Thoracic aorta (tissue), 2 donors: ENCODE data around the gene BPHL. TPM values are rescaled to one million over a fixed set of nuclear protein-coding genes. Genes with fewer than 3 reads are reported as not detected.
A peak's percentile ranks its signal among the peaks of the same experiment; 100 is the strongest.
"Not testable (repeated sequence)": the region's sequence is repeated elsewhere in the genome, so short reads cannot be mapped to it uniquely, and the experiment has no call there.

Source experiments
- ATAC-seq: fragments of 150-250 bp; one replicate; pipeline ENCODE4 v1.8.0; 2017; ENCODE audit warnings: low read depth; ENCODE audit not compliant: insufficient number of reproducible peaks, low FRiP score
- DNase-seq: peaks from one replicate; pipeline ENCODE4 v3.0.0-alpha.2; 2020; ENCODE audit warnings: low spot score
- H3K27ac ChIP-seq, 2 donors: fragments of 200-600 bp; sonication (generic); 1 replicate in 1 of 2; 2 replicates in 1 of 2; pipeline ENCODE4 v1.5.1; 2016; ENCODE audit warnings: mild to moderate bottlenecking in 2 of 2, moderate library complexity in 2 of 2
- H3K27me3 ChIP-seq: fragments of 200-600 bp; sonication (generic); replicated peaks from 2 replicates; pipeline ENCODE4 v1.6.0; 2016; ENCODE audit warnings: mild to moderate bottlenecking; ENCODE audit not compliant: insufficient read depth
- H3K36me3 ChIP-seq: fragments of 200-600 bp; sonication (generic); one replicate; pipeline ENCODE4 v1.5.1; 2016
- H3K4me1 ChIP-seq, 2 donors: fragments of 200-600 bp; sonication (generic); 1 replicate in 1 of 2; 2 replicates in 1 of 2; pipeline versions ENCODE4 v1.5.1 to v1.6.0; 2016; ENCODE audit warnings: low read depth in 2 of 2, mild to moderate bottlenecking in 1 of 2; ENCODE audit not compliant: control insufficient read depth in 1 of 2
- H3K4me3 ChIP-seq: fragments of 200-600 bp; sonication (generic); 2 replicates; pipeline ENCODE4 v1.5.1; 2016; ENCODE audit warnings: mild to moderate bottlenecking
- H3K9me3 ChIP-seq: fragments of 200-600 bp; sonication (generic); 2 replicates; pipeline ENCODE4 v1.5.1; 2016
- total RNA-seq, 2 donors: library from RNA; depleted of rRNA; stranded (reverse); fragments of >200 nt; gene quantifications; one replicate each; pipeline versions ENCODE4 v1.1.0 to v1.2.3, GENCODE V29; 2016
- TF ChIP-seq, protein P1 (sequence below): fragments of 200-600 bp; sonication (generic); IDR thresholded peaks from one replicate; pipeline ENCODE4 v1.5.1; 2019; ENCODE audit warnings: antibody characterized with exemption

The BPHL gene
- total RNA-seq, 2 donors from 2014 or later, result 3.8 to 4.2 TPM

DNA sequence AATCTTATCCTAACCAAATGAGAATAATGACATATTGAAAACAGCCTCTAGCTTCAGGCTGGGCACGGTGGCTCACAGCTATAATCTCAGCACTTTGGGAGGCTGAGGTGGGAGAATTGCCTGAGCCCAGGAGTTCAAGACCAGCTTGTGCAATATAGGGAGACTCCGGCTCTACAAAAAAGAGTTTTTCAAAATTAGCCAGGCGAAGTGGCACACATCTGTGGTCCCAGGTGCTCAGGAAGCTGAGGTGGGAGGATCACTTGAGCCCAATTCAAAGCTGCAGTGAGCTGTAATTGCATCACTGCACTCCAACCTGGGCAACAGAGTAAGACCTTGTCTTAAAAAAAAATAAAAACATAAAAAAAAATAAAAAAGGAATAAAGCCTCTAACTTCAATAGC lies 34.2 kb downstream of the BPHL start:
- Histone ChIP-seq H3K9me3 (no peaks in the 10 kb centered on the region), H3K27me3 (no peaks in the 10 kb centered on the region), H3K4me1 (peaks cover 0 to 6% of the 10 kb centered on the region in 2 donors), H3K36me3 (no peaks in the 10 kb centered on the region), H3K27ac (no peak overlapping the region), H3K4me3 (no peak overlapping the region)
- TF ChIP-seq, protein P1, sequence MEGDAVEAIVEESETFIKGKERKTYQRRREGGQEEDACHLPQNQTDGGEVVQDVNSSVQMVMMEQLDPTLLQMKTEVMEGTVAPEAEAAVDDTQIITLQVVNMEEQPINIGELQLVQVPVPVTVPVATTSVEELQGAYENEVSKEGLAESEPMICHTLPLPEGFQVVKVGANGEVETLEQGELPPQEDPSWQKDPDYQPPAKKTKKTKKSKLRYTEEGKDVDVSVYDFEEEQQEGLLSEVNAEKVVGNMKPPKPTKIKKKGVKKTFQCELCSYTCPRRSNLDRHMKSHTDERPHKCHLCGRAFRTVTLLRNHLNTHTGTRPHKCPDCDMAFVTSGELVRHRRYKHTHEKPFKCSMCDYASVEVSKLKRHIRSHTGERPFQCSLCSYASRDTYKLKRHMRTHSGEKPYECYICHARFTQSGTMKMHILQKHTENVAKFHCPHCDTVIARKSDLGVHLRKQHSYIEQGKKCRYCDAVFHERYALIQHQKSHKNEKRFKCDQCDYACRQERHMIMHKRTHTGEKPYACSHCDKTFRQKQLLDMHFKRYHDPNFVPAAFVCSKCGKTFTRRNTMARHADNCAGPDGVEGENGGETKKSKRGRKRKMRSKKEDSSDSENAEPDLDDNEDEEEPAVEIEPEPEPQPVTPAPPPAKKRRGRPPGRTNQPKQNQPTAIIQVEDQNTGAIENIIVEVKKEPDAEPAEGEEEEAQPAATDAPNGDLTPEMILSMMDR, result no peak
- DNase-seq (no peak), ATAC-seq (no peak)

DNA sequence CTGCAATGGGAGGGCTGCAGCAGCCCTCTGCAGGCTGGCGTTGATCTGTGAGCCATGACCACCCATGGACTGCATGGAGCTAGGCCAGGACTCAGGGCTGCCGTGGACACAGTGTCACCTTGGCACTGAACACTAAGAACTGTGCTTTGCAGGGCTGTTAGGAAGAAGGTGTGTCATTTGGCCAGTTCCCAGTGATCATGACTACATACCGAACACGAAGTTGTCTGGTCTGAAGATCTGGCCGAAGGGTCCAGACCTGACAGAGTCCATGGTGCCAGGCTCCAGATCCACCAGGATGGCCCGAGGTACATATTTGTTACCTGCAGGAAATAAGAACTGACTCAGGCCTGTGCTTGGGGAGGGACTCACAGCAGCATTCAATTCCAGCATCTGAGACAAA lies 36.9 kb downstream of the BPHL start:
- not testable (repeated sequence) for ATAC-seq, H3K27me3 ChIP-seq, H3K36me3 ChIP-seq, H3K4me3 ChIP-seq, H3K9me3 ChIP-seq, DNase-seq, H3K27ac ChIP-seq
- peaks cover 0 to 13% of the 10 kb centered on the region in 2 donors for H3K4me1 ChIP-seq

DNA sequence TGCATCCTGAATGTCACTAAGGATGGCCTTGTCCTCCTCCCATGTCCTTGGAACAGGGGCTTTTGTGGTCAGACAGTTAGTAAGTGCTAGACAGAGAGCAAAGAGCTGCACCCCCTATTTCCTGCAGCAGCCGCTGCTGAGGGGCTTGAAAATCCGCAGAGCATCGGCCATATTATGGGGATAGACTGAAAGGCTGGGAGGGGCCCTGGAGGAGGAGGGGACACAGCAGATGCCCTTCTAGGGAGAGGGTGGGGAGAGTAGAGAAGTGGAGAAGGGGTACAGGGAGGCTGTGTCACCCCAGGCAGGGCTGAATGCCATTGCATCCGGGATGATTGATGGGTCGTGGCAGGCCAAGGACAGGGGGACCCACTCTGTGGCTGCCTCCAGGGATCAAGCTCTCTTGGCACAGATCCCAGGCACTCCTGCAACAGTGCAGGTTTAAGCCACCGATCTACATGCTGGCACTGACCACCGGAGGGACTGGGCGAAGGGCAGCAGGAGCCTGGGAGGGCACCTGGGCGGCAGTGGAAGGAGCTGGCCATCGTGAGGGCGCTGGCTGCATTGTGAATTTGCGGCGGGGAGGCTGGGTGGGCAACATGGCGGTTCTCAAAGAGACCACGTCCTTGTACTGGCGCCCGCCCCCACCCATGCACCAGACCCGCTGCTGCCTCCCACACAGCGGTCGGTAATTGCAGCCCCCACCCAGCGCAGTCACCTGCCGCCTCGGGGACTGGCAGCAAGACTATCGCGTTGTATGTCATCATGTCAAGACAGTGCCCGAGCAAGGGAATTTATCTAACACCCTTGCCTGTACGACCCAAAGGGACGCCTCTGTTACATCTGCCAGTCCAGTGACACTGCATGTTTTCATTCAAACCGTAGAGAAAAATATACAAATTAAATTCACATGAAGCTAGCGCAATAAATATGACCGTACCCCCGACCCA lies 37.9 kb downstream of the BPHL start:
- Histone ChIP-seq H3K4me1 (peaks cover 0 to 13% of the 10 kb centered on the region in 2 donors), H3K27ac (peak overlapping the region; percentile 98 to 99), H3K4me3 (peak overlapping the region; percentile 96)
- not testable (repeated sequence) for H3K27me3 ChIP-seq, DNase-seq, H3K36me3 ChIP-seq, H3K9me3 ChIP-seq, ATAC-seq

DNA sequence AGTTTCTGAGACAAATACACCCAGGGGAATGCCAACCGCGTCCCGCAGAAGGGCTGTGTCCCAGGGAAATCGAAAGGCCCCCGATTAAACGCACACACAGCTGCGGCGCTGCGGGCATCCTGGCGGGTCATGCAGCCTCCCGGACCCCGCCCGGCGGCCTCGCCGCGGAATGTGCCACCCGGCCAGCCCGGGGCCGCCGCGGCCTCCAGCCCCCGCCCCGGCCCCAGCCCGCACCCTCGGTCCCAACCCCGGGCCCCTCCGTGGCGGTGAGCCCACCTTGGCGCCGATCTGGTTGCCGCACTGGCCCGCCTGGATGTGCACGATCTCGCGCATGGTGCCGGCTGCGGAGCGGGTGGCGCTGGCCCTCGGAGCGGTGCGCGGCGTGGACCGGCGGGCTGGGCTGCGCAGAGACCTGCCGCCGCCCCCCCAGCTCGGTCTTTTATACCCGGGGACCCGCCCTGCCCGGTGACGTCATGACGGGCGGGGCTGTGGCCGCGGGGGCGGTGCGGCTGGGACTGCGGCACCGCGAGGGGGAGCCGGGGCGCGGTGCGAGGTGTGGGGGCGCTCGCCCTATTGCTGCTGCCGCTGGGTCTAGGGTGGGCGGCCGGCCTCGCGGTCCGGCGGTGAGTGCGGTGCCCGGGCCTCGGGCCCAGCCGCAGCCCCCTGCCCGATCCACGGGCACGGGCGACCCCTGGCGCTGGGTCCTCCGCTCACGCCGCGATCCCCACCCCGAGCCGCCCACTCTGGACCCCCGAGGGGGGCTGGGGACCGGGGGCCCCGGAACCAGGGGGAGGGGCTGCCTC lies 38.8 kb downstream of the BPHL start, which contains the start of gene TUBB2A:
TSS of gene TUBB2A (minus strand) at position 414 of the 803 bp plus-strand sequence. CDS start at position 333, 81 bp downstream.
- Histone ChIP-seq H3K9me3 (no peaks in the 10 kb centered on the region), H3K36me3 (no peaks in the 10 kb centered on the region), H3K27me3 (no peaks in the 10 kb centered on the region), H3K4me3 (peak within 1 kb of the TSS; percentile 96), H3K27ac (peak within 1 kb of the TSS; percentile 98 to 99), H3K4me1 (peaks cover 0 to 13% of the 10 kb centered on the region in 2 donors)
- TF ChIP-seq, protein P1, result peak; percentile 39
- ATAC-seq (peak; percentile 55), DNase-seq (no peak)

DNA sequence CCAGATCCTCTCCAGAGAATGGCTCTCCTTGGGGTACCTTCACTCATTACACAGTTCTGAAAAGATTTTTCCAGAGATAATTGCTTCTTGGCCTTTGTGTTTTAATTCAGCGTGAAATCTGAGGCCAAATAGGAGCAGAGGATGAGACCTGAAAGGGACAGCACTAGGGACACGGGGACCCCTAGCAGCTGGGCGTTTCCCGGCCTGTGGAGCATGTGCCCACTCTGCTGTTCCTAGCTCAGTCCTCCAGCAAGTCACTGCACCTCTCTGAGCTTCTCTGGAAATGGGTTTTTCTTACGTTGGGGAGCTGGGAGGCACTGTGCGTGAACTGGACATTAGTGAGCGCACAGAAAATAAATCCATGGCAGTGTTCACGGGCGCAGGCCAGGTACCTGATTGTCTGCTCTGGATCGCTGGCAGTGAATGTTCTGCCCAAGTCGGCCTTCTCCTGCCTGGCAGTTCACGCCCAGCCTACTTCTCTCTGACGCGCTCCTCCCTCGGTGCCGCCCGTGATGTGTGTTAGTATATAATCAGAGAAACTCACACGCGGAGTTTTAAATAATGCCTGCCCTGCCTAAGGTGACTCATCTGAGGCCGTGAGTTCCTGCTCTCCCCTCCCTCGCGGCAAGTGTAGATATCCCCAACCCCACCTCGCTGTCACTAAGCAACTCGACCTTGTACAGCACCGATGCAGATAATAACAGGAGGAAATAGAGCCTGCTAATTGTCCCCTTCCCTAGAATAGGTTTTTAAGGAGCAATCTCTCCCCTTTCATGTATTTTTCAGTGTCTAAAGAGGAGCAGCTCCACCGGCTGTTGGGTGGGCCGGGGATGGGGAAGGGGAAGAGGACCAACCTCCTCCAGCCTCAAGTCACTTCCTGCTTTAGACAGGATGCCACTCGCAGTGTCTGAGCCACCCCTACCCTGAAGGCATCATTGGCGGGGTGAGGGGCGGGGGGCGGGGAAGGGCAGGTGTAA lies 41.6 kb downstream of the BPHL start:
- no peak for ATAC-seq
- TF ChIP-seq, protein P1, result no peak
- Histone ChIP-seq H3K36me3 (no peaks in the 10 kb centered on the region), H3K9me3 (no peaks in the 10 kb centered on the region), H3K4me1 (peaks cover 4 to 17% of the 10 kb centered on the region in 2 donors), H3K27ac (peak overlapping the region in 1 of 2 donors; percentile 23), H3K27me3 (no peaks in the 10 kb centered on the region), H3K4me3 (no peak overlapping the region)
- no peak for DNase-seq
